Pons (tissue), 1 donor: ENCODE results near the gene JMJD1C.

Source experiments
- DNase-seq: peaks from one replicate; pipeline ENCODE4 v3.0.0-alpha.2; 2016; ENCODE audit warnings: low spot score

Gene JMJD1C

DNA sequence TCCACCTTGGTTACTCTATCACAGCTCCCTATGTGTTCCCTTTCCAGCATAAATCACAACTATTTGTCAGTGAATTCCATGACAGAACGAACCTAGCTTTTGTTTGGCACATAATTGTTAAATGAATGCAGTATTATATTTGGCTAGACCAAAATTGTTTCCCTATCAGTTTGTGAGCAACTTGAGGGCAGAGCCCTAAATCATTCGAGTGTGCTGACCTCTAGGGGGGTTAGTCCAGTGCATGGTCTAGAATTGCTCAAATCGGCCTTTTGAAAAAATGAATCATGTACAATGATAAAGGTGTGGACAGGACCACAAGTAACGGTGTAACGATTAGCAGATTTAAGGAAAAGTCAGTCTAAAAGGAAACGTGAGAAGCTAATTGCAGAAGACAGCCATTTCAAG, 333.1 kb downstream of the JMJD1C start:
- DNase-seq, result no peak

GRCh38 chr10:63129888-63130287, 335.9 kb downstream of the JMJD1C start:
- DNase-seq, result no peak

DNA sequence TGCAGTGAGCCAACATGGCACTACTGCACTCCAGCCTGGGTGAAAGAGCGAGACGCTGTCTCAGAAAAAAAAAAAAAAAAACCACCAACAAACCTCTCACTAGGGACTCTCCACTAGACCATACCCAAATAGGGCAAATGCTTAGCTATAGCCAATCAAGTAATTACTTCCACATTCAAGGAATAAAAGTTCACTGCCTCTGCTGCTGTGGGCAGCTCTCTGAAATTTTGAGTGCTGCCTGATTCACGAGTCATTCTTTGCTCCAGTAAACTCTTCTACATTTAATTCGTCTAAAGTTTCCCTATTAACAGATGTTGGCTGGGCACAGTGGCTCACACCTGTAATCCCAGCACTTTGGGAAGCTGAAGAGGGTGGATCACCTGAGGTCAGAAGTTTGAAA, 337.3 kb downstream of the JMJD1C start:
- no peak for DNase-seq

DNA sequence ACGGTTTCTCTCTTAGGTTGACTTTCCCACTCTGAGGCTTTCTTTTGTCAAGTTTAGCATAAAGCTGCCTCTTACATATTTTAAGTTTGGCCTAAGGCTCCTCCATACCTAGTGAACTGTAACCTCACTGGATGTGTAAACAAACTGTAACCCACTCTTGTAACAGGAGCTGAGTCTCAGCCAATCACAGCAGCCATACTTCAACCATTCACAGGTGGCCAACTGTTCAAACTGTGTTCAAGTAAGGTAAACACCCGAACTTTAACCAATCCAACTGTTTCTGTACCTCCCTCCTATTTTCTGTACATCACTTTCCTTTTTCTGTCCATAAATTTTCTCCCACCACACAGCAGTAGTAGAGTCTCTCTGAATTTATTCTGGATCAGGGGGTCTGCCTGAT, 340.3 kb downstream of the JMJD1C start:
- DNase-seq, result no peak

DNA sequence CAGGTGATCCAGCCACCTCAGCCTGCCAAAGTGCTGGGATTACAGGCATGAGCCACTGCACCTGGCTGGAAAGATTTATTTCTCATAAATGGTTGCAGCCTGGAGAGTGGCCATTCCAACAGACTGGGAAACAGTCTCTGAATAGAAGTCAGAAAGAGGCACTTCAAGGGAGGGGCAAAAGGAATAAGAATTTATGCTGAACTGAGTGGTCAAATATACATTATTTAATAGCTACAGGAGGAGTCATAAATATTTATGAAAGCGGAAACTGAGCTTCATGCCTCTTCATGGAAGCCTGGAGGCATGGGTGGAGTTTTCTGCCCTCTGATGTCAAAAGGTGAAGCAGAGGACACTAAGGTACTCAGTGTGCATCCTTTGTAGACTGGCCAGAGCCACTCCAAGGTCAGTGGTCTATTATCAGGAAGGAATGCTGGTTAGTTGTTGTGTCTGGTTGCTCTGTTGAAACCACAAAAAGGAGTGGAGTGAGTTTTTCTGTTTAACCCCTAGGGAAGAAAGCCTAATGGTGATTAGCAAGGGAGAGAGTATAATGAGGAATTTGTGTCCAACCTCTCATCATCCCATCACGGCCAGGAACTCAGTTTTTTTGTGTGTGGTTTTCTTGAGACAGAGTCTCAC, 341.9 kb downstream of the JMJD1C start:
- DNase-seq, result no peak

DNA sequence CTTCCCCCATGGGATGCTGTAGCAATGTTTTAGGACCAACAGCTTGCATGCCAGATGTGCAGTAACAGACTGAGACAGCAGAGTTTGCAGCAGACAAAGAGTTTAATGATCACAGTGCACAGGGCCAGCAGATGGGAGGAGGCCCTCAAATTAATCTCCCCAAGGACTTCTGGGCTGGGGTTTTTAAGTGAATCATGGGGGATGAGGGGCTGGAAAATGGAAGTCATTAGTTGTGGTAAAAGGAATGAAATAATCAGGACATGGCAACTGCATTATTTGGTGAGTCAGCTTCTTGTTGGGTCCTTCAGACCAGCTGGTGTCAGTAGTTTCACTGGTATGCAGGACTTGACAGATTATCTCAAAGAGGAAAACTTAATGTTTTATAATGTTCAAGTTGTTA, 345.2 kb downstream of the JMJD1C start:
- no peak for DNase-seq

DNA sequence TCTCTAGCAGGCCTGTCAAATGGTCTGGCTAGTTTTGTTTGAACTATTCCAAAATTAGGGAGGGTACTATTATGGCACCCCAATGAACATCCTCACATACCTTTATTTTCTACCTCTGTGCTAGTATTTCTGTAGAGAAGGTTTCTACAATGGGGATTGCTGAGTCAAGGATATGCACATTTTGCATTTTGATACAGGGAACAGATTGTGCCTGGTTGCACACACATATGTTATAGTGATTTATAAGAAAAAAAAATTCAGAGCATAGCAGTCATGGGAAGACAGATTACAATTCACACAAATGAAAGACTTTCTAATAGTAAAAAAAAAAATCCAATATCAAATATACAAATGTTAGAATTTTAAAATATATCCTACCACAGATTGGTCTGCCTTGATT, 346.7 kb downstream of the JMJD1C start:
- DNase-seq, result no peak
